Measurements from ENCODE around the gene CHIT1. TPM values are rescaled to one million over a fixed set of nuclear protein-coding genes. Genes with fewer than 3 reads are reported as not detected.
"Not testable (repeated sequence)": the region's sequence is repeated elsewhere in the genome, so short reads cannot be mapped to it uniquely, and the experiment has no call there.

The CHIT1 gene
- polyA plus RNA-seq, 1 experiment = not detected

GRCh38 chr1:203265541-203265940, 36.1 kb upstream of the CHIT1 start:
- TF ChIP-seq CTCF (IDR thresholded peaks at IDR 0.05; ENCODE audit: insufficient read depth, low read depth, low read length) = no peak
- no peak overlapping the region for H3K4me3 ChIP-seq (ENCODE audit: low read depth, low read length)
- POLR2A ChIA-PET = no interaction called here
- H3K27me3 ChIP-seq (ENCODE audit: control insufficient read depth, insufficient read depth, low read length) = peaks cover 2% of the 10 kb centered on the region; the same call in 1 of the 2 replicates
- no peaks in the 10 kb centered on the region for H3K36me3 ChIP-seq (ENCODE audit: control insufficient read depth, insufficient read depth, low read length)
- CTCF ChIA-PET = interaction anchor here (0.6 to 20.3 kb wide), 5 partner anchors 10 to 226 kb away, joined by 4 to 484 read pairs (median 7); no protein-coding TSS in a partner anchor
- DNase-seq (ENCODE audit: low read depth) = no peak

GRCh38 chr1:203264052-203264501, 34.6 kb upstream of the CHIT1 start:
- TF ChIP-seq CTCF (IDR thresholded peaks at IDR 0.05; ENCODE audit: insufficient read depth, low read depth, low read length) = no peak
- H3K4me3 ChIP-seq (ENCODE audit: low read depth, low read length) = no peak overlapping the region
- peaks cover 2% of the 10 kb centered on the region; the same call in 1 of the 2 replicates for H3K27me3 ChIP-seq (ENCODE audit: control insufficient read depth, insufficient read depth, low read length)
- peak; percentile 39 for DNase-seq (ENCODE audit: low read depth)
- ChIA-PET CTCF (interaction anchor here (0.6 to 20.3 kb wide), 11 partner anchors 9 to 254 kb away, joined by 3 to 484 read pairs (median 3); no protein-coding TSS in a partner anchor), POLR2A (no interaction called here)
- no peaks in the 10 kb centered on the region for H3K36me3 ChIP-seq (ENCODE audit: control insufficient read depth, insufficient read depth, low read length)

GRCh38 chr1:203263496-203263895, 34.0 kb upstream of the CHIT1 start:
- no peak for TF ChIP-seq CTCF (IDR thresholded peaks at IDR 0.05; ENCODE audit: insufficient read depth, low read depth, low read length)
- no peak for DNase-seq (ENCODE audit: low read depth)
- Histone ChIP-seq H3K4me3 (ENCODE audit: low read depth, low read length) (no peak overlapping the region), H3K36me3 (ENCODE audit: control insufficient read depth, insufficient read depth, low read length) (no peaks in the 10 kb centered on the region), H3K27me3 (ENCODE audit: control insufficient read depth, insufficient read depth, low read length) (peaks cover 2% of the 10 kb centered on the region; the same call in 1 of the 2 replicates)
- ChIA-PET CTCF (interaction anchor here (0.7 to 20.3 kb wide), 8 partner anchors 8 to 236 kb away, joined by 3 to 484 read pairs (median 4); no protein-coding TSS in a partner anchor), POLR2A (no interaction called here)

- H3K36me3 ChIP-seq (ENCODE audit: control insufficient read depth, insufficient read depth, low read length); H3K27me3 ChIP-seq (ENCODE audit: control insufficient read depth, insufficient read depth, low read length); H3K4me3 ChIP-seq (ENCODE audit: low read depth, low read length); POLR2A ChIA-PET; DNase-seq (ENCODE audit: low read depth): not testable (repeated sequence)
- CTCF ChIA-PET = interaction anchor here (1.3 kb wide), 1 partner anchor 11 kb away, joined by 9 read pairs; no protein-coding TSS in a partner anchor
These were observed 27.2 kb upstream of the CHIT1 start for GRCh38 chr1:203256636-203257035.

- H3K4me3 ChIP-seq (ENCODE audit: low read depth, low read length) = not testable (repeated sequence)
- ChIA-PET CTCF (interaction anchor here (0.7 to 1.9 kb wide), 7 partner anchors 9 to 88 kb away, joined by 3 to 15 read pairs (median 5); no protein-coding TSS in a partner anchor), POLR2A (interaction anchor here (0.6 kb wide), 1 partner anchor 13 kb away, joined by 5 read pairs; no protein-coding TSS in a partner anchor)
These were observed 25.3 kb upstream of the CHIT1 start for GRCh38 chr1:203254782-203255181.

GRCh38 chr1:203252678-203253077, 23.2 kb upstream of the CHIT1 start:
- DNase-seq (ENCODE audit: low read depth) = no peak
- POLR2A ChIA-PET = no interaction called here

More at GRCh38 chr1:203254782-203255181, 25.3 kb upstream of the CHIT1 start:
- not testable (repeated sequence) for H3K36me3 ChIP-seq (ENCODE audit: control insufficient read depth, insufficient read depth, low read length); DNase-seq (ENCODE audit: low read depth); H3K27me3 ChIP-seq (ENCODE audit: control insufficient read depth, insufficient read depth, low read length)

More at GRCh38 chr1:203252678-203253077, 23.2 kb upstream of the CHIT1 start:
- TF ChIP-seq CTCF (IDR thresholded peaks at IDR 0.05; ENCODE audit: insufficient read depth, low read depth, low read length) = no peak
- no peak overlapping the region for H3K4me3 ChIP-seq (ENCODE audit: low read depth, low read length)
- CTCF ChIA-PET = interaction anchor here (0.9 to 1.1 kb wide), 2 partner anchors 14 to 213 kb away, joined by 3 to 4 read pairs; no protein-coding TSS in a partner anchor
- peaks cover 4% of the 10 kb centered on the region for H3K27me3 ChIP-seq (ENCODE audit: control insufficient read depth, insufficient read depth, low read length)
- no peaks in the 10 kb centered on the region for H3K36me3 ChIP-seq (ENCODE audit: control insufficient read depth, insufficient read depth, low read length)

Data from BJ (cell line).